A549 treated with DMSO at 1 μM for 4 hours (cell line): ENCODE results near the gene FAAP24. TPM values are rescaled to one million over a fixed set of nuclear protein-coding genes. Genes with fewer than 3 reads are reported as not detected.

Source experiments
- total RNA-seq: library from RNA; stranded (reverse); fragments of 200-300 nt; extraction: Qiagen RNA extraction; gene quantifications from 5 replicates; pipeline ENCODE4 v1.2.3, GENCODE V29; 2022; ENCODE audit warnings: low read depth

The FAAP24 gene
- total RNA-seq = 12.4 to 18.2 TPM (median 17.4 TPM) in 5 replicates

DNA sequence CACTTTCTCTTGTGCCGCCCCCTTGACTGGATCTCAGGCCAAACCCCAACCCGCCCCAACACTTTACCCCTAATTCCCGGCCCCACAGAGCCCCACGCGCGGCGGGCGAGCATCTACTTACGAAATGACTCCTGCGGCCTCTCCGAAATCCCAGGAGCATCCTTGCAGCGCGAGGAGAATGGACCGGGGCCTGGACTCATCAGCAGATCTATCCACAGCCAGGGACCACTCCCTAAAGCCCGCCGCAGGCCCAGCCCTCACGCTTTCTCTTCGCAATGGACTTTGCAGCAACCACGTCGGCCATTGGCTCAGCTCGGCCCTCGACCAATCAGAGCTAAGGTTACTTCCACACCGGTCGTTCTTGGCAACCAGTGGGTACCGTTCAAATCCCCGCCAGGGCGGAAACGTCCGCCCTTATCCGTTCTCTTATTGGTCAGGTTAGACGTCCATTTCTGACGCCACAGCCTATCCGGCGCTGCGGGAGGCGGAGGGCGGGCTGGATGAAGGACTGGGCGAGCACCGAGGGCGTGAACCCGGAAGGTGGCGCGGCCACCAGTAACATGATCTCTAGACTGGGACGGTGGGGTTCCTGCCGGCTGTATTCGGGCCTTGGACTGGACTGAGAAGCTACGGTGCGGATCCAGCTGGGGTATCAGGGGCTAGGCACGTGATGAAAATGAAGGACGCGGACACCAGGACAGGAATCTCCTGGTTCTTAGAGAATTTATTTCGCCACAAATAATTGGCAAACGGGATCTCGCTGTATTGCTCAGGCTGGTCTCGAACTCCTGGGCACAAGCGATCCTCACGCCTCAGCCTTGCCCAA lies at the start of gene FAAP24, which contains the start of gene CEP89:
FAAP24 (plus strand) TSS at position 528 of the 826 bp plus-strand sequence. CDS start 955 bp downstream, outside the sequence.
CEP89 (minus strand) TSS at position 244 of the 826 bp plus-strand sequence; CDS start at position 160, 84 bp downstream.

Other genes starting within 250 kb of the FAAP24 start
- gene SLC7A9, start 102.5 kb upstream of the FAAP24 start, total RNA-seq = 0.29 to 0.57 TPM (median 0.45 TPM) in 5 replicates
- 41.1 to 50.3 TPM (median 48.2 TPM) in 5 replicates for gene CEP89, start 284 bp upstream of the FAAP24 start, total RNA-seq
- 49.0 to 70.8 TPM (median 60.2 TPM) in 5 replicates for gene RHPN2, start 92.6 kb downstream of the FAAP24 start, total RNA-seq
- gene GPATCH1, start 108.9 kb downstream of the FAAP24 start, total RNA-seq = 14.5 to 17.2 TPM (median 15.1 TPM) in 5 replicates
- gene WDR88, start 159.9 kb downstream of the FAAP24 start, total RNA-seq = 0.09 to 0.23 TPM (median 0.16 TPM) in 3 of 5 replicates, not detected in the others
- 36.5 to 60.5 TPM (median 53.6 TPM) in 5 replicates for gene LRP3, start 222.1 kb downstream of the FAAP24 start, total RNA-seq